ENCODE results near the gene FGF13.

DNA sequence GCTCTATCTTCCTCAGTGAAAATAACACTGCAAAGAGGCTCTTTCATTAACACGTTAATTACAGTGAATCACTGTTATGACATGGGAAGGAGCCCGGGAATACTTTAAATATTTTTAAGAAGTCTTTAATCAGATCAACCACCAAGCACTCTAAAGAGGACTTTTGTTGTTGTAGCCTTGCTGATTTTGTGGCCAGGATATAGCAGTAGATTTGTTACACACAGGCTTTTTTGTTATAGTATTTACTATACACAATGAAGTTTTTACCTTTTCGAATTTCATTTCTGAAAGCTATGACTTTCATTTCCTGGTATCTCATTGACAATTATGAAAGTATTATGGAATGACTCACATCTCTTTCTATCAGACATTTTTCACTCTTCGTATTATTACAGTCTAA lies 20.3 kb downstream of the FGF13 start:
- TF ChIP-seq, protein P1, sequence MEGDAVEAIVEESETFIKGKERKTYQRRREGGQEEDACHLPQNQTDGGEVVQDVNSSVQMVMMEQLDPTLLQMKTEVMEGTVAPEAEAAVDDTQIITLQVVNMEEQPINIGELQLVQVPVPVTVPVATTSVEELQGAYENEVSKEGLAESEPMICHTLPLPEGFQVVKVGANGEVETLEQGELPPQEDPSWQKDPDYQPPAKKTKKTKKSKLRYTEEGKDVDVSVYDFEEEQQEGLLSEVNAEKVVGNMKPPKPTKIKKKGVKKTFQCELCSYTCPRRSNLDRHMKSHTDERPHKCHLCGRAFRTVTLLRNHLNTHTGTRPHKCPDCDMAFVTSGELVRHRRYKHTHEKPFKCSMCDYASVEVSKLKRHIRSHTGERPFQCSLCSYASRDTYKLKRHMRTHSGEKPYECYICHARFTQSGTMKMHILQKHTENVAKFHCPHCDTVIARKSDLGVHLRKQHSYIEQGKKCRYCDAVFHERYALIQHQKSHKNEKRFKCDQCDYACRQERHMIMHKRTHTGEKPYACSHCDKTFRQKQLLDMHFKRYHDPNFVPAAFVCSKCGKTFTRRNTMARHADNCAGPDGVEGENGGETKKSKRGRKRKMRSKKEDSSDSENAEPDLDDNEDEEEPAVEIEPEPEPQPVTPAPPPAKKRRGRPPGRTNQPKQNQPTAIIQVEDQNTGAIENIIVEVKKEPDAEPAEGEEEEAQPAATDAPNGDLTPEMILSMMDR (IDR thresholded peaks at IDR 0.05), result no peak
- TF ChIP-seq POLR2A (IDR thresholded peaks at IDR 0.05) (no peak), EP300 (IDR thresholded peaks at IDR 0.05) (no peak)
